Thoracic aorta (tissue), 2 donors: ENCODE measurements around the gene CFAP206. TPM values are rescaled to one million over a fixed set of nuclear protein-coding genes. Genes with fewer than 3 reads are reported as not detected.

ENCODE experiments used
- ATAC-seq: fragments of 150-250 bp; one replicate; pipeline ENCODE4 v1.8.0; 2017; ENCODE audit warnings: low read depth; ENCODE audit not compliant: insufficient number of reproducible peaks, low FRiP score
- DNase-seq: peaks from one replicate; pipeline ENCODE4 v3.0.0-alpha.2; 2020; ENCODE audit warnings: low spot score
- H3K27ac ChIP-seq, 2 donors: fragments of 200-600 bp; sonication (generic); 1 replicate in 1 of 2; 2 replicates in 1 of 2; pipeline ENCODE4 v1.5.1; 2016; ENCODE audit warnings: mild to moderate bottlenecking in 2 of 2, moderate library complexity in 2 of 2
- H3K27me3 ChIP-seq: fragments of 200-600 bp; sonication (generic); replicated peaks from 2 replicates; pipeline ENCODE4 v1.6.0; 2016; ENCODE audit warnings: mild to moderate bottlenecking; ENCODE audit not compliant: insufficient read depth
- H3K36me3 ChIP-seq: fragments of 200-600 bp; sonication (generic); one replicate; pipeline ENCODE4 v1.5.1; 2016
- H3K4me1 ChIP-seq, 2 donors: fragments of 200-600 bp; sonication (generic); 1 replicate in 1 of 2; 2 replicates in 1 of 2; pipeline versions ENCODE4 v1.5.1 to v1.6.0; 2016; ENCODE audit warnings: low read depth in 2 of 2, mild to moderate bottlenecking in 1 of 2; ENCODE audit not compliant: control insufficient read depth in 1 of 2
- H3K4me3 ChIP-seq: fragments of 200-600 bp; sonication (generic); 2 replicates; pipeline ENCODE4 v1.5.1; 2016; ENCODE audit warnings: mild to moderate bottlenecking
- H3K9me3 ChIP-seq: fragments of 200-600 bp; sonication (generic); 2 replicates; pipeline ENCODE4 v1.5.1; 2016
- total RNA-seq, 2 donors: library from RNA; depleted of rRNA; stranded (reverse); fragments of >200 nt; gene quantifications; one replicate each; pipeline versions ENCODE4 v1.1.0 to v1.2.3, GENCODE V29; 2016
- TF ChIP-seq, protein P1 (sequence below): fragments of 200-600 bp; sonication (generic); IDR thresholded peaks from one replicate; pipeline ENCODE4 v1.5.1; 2019; ENCODE audit warnings: antibody characterized with exemption

CFAP206 gene
- total RNA-seq, 2 donors from 2014 or later: 2.8 TPM; not detected in 1

GRCh38 chr6:87375315-87375714 is 32.5 kb upstream of the CFAP206 start:
- Histone ChIP-seq H3K27me3 (no peaks in the 10 kb centered on the region), H3K27ac (no peak overlapping the region), H3K36me3 (no peaks in the 10 kb centered on the region), H3K4me3 (no peak overlapping the region), H3K9me3 (no peaks in the 10 kb centered on the region), H3K4me1 (no peaks in the 10 kb centered on the region)
- ATAC-seq (no peak), DNase-seq (no peak)
- TF ChIP-seq, protein P1, sequence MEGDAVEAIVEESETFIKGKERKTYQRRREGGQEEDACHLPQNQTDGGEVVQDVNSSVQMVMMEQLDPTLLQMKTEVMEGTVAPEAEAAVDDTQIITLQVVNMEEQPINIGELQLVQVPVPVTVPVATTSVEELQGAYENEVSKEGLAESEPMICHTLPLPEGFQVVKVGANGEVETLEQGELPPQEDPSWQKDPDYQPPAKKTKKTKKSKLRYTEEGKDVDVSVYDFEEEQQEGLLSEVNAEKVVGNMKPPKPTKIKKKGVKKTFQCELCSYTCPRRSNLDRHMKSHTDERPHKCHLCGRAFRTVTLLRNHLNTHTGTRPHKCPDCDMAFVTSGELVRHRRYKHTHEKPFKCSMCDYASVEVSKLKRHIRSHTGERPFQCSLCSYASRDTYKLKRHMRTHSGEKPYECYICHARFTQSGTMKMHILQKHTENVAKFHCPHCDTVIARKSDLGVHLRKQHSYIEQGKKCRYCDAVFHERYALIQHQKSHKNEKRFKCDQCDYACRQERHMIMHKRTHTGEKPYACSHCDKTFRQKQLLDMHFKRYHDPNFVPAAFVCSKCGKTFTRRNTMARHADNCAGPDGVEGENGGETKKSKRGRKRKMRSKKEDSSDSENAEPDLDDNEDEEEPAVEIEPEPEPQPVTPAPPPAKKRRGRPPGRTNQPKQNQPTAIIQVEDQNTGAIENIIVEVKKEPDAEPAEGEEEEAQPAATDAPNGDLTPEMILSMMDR: no peak

GRCh38 chr6:87376643-87377042 is 31.1 kb upstream of the CFAP206 start:
- ATAC-seq (no peak), DNase-seq (no peak)
- Histone ChIP-seq H3K4me3 (no peak overlapping the region), H3K4me1 (no peaks in the 10 kb centered on the region), H3K36me3 (no peaks in the 10 kb centered on the region), H3K9me3 (no peaks in the 10 kb centered on the region), H3K27ac (no peak overlapping the region), H3K27me3 (no peaks in the 10 kb centered on the region)
- TF ChIP-seq, protein P1: no peak

DNA sequence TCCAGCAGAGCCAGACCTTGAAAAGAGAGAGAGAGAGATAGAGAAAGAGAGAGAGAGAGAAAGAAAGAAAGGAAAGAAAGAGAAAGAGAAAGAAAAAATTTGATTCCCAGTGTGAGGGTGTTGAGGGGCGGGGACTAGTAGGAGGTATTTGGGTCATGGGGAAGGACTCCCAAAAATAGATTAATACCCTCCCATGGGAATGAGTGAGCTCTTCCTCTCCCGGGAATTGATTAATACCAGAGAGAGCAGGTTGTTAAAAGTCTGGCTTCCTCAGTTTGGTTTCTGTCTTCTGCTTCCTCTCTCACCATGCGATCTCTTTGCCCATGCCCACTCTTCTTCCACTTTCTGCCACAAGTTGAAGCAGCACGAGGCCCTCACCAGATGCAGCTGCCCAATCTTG is 28.8 kb upstream of the CFAP206 start:
- no peaks in the 10 kb centered on the region for H3K4me1 ChIP-seq
- no peaks in the 10 kb centered on the region for H3K9me3 ChIP-seq
- ATAC-seq: no peak
- no peak overlapping the region for H3K4me3 ChIP-seq
- no peaks in the 10 kb centered on the region for H3K36me3 ChIP-seq
- TF ChIP-seq, protein P1: no peak
- DNase-seq: no peak
- H3K27ac ChIP-seq: no peak overlapping the region
- H3K27me3 ChIP-seq: no peaks in the 10 kb centered on the region

GRCh38 chr6:87382861-87383260 is 24.9 kb upstream of the CFAP206 start:
- no peaks in the 10 kb centered on the region for H3K27me3 ChIP-seq
- H3K4me1 ChIP-seq: no peaks in the 10 kb centered on the region
- H3K4me3 ChIP-seq: no peak overlapping the region
- no peak overlapping the region for H3K27ac ChIP-seq
- no peaks in the 10 kb centered on the region for H3K9me3 ChIP-seq
- TF ChIP-seq, protein P1: no peak
- no peak for ATAC-seq
- H3K36me3 ChIP-seq: no peaks in the 10 kb centered on the region
- no peak for DNase-seq

DNA sequence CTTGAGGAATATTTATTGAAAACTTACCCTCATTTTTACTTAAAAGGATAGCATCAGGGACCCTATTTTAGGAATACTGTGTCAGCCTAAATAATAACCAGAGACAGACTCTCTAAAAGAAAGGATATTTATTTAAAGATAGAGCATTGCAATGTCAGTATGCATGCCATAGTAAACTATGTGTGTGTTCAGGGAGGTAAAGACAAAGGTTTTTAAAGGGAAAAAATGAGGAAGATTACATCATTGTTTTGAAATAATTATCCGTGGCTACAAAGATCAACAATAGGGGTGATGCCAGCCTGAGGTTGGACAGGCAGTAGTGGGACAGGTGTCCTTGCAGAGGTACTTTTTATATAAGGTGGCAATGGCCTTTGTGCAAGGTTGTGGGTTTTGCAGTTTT is 23.7 kb upstream of the CFAP206 start:
- Histone ChIP-seq H3K4me1 (no peaks in the 10 kb centered on the region), H3K27me3 (no peaks in the 10 kb centered on the region), H3K36me3 (no peaks in the 10 kb centered on the region), H3K4me3 (no peak overlapping the region), H3K27ac (no peak overlapping the region), H3K9me3 (no peaks in the 10 kb centered on the region)
- no peak for DNase-seq
- TF ChIP-seq, protein P1: no peak
- no peak for ATAC-seq
